A673 (cell line): Measurements from ENCODE around the gene SUSD4.

Source experiments
- CTCF ChIP-seq: fragments of 300-800, 200-600 bp; sonication (generic); conservative IDR thresholded peaks from 2 replicates; pipeline ENCODE4 v1.5.1; 2017; ENCODE audit warnings: low read depth, mild to moderate bottlenecking, antibody characterized with exemption, low read length, moderate library complexity, mixed read lengths
- EZH2 ChIP-seq: fragments of 200-600 bp; sonication (generic); IDR thresholded peaks from 2 replicates; pipeline ENCODE4 v1.6.1; 2017; ENCODE audit warnings: borderline replicate concordance, low read depth, mild to moderate bottlenecking, mixed read lengths, antibody characterized with exemption, low read length; ENCODE audit not compliant: poor library complexity, severe bottlenecking

- TF ChIP-seq EZH2 (peak; percentile 52), CTCF (no peak)
These were observed at the start of gene SUSD4 for GRCh38 chr1:223363856-223364684.
